Dermis lymphatic vessel endothelial cell (primary cell): Measurements from ENCODE around the gene ACAA1. TPM values are rescaled to one million over a fixed set of nuclear protein-coding genes. Genes with fewer than 3 reads are reported as not detected.

ENCODE experiments used
- total RNA-seq: library from RNA; depleted of rRNA; stranded (reverse); fragments of >200 nt; gene quantifications from 2 replicates; pipeline ENCODE4 v1.2.1, GENCODE V29; 2014

ACAA1 gene, protein sequence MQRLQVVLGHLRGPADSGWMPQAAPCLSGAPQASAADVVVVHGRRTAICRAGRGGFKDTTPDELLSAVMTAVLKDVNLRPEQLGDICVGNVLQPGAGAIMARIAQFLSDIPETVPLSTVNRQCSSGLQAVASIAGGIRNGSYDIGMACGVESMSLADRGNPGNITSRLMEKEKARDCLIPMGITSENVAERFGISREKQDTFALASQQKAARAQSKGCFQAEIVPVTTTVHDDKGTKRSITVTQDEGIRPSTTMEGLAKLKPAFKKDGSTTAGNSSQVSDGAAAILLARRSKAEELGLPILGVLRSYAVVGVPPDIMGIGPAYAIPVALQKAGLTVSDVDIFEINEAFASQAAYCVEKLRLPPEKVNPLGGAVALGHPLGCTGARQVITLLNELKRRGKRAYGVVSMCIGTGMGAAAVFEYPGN
- 27.8 and 36.7 TPM in 2 replicates for total RNA-seq

DNA sequence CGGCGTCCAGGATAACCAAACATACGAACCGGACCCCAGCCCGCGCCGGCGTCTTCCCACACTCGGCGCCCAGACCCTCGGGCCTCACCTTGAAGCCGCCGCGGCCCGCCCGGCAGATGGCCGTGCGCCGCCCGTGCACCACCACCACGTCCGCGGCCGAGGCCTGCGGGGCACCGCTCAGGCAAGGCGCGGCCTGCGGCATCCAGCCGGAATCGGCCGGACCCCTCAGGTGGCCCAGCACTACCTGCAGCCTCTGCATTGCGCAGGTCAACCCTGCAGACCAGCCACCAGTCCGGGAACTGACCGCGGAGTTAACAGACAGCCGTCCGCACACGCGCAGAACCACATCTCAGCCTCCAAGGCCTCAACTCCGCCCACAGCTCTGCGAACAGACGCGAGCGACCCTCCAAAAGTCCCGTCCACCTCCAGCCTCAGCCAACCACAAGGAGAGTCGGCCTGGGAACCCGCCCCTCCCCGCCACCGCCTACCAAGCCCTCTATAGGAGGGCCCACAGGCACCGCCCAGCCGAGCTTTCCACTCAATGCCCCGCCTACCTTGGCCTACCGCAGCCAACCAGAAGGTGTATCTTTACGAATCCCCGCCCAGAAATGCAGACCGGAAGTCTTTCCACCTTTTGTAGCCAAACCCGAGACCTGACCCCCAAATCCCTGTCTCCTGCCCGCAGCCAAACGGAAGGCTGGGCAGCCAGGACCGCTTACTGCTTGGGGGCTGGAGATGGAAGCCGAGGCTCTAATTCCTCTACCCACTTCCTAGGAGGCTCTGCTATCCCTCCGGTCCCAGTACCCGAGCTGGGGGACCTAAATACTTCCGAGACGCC is at the start of gene ACAA1:
ACAA1 (minus strand) TSS at position 351 of the 838 bp plus-strand sequence; CDS start at position 259, 92 bp downstream.

GRCh38 chr3:38164952-38165721 is 28.2 kb upstream of the ACAA1 start, which contains the start of gene OXSR1:
OXSR1 (plus strand) TSS chr3:38165537; CDS start chr3:38165877, 340 bp downstream.

GRCh38 chr3:38138349-38139190 is 1.6 kb upstream of the ACAA1 start, which contains the start of gene MYD88:
MYD88 (plus strand) TSS chr3:38138661; CDS start chr3:38138701, 40 bp downstream.

Other genes with a start within 250 kb of the ACAA1 start
- 1.8 and 2.1 TPM in 2 replicates for gene VILL, start 146.3 kb downstream of the ACAA1 start, total RNA-seq
- gene PLCD1, start 107.5 kb downstream of the ACAA1 start, total RNA-seq: 16.5 and 17.7 TPM in 2 replicates
- not detected in 2 replicates for gene DLEC1, start 97.9 kb downstream of the ACAA1 start, total RNA-seq
- gene MYD88, start 1.5 kb upstream of the ACAA1 start, total RNA-seq: 14.7 and 17.4 TPM in 2 replicates
- 29.7 and 30.8 TPM in 2 replicates for gene OXSR1, start 28.4 kb upstream of the ACAA1 start, total RNA-seq
- 0.09 and 0.11 TPM in 2 replicates for gene SLC22A13, start 128.7 kb upstream of the ACAA1 start, total RNA-seq
- under 0.01 TPM in 2 replicates for gene SLC22A14, start 145.2 kb upstream of the ACAA1 start, total RNA-seq
- 0.98 and 2.1 TPM in 2 replicates for gene XYLB, start 209.7 kb upstream of the ACAA1 start, total RNA-seq